ENCODE results near the gene VAMP5. TPM values are rescaled to one million over a fixed set of nuclear protein-coding genes. Genes with fewer than 3 reads are reported as not detected.
"Not testable (repeated sequence)": the region's sequence is repeated elsewhere in the genome, so short reads cannot be mapped to it uniquely, and the experiment has no call there.

The VAMP5 gene
- total and polyA plus RNA-seq, 2 experiments from 2014 or later, result 0.87 to 7.8 TPM

GRCh38 chr2:85604133-85604444 is 19.9 kb downstream of the VAMP5 start:
- DNase-seq (ENCODE audit: low spot score); H3K9me2 ChIP-seq (ENCODE audit: insufficient read depth); H3K27ac ChIP-seq (ENCODE audit: low read depth); H3K9me3 Mint-ChIP-seq; H3K27me3 ChIP-seq (ENCODE audit: insufficient read depth); H3K4me1 ChIP-seq (ENCODE audit: insufficient read depth); H3K4me3 ChIP-seq; ATAC-seq; H2AFZ ChIP-seq; H3K36me3 ChIP-seq (ENCODE audit: insufficient read depth): not testable (repeated sequence)
- Mint-ChIP-seq H3K36me3 (ENCODE audit: low read depth) (peaks cover 30% of the 10 kb centered on the region), H3K4me3 (peak overlapping the region; percentile 88), H3K27me3 (ENCODE audit: insufficient read depth, low read depth, poor library complexity) (peaks cover 23% of the 10 kb centered on the region), H3K4me1 (peaks cover 13% of the 10 kb centered on the region), H3K27ac (0 out of 2 replicates have a peak overlapping the region, but pooled peaks have one; percentile 49)
- H4K20me1 ChIP-seq (replicated peaks; ENCODE audit: insufficient read depth), result peaks cover 30% of the 10 kb centered on the region
- H3K79me2 ChIP-seq (replicated peaks; ENCODE audit: insufficient read depth), result peaks cover 23% of the 10 kb centered on the region
- H3K4me2 ChIP-seq, result peak overlapping the region; percentile 93; the same call in 1 of the 2 replicates
- H3F3A ChIP-seq (replicated peaks; ENCODE audit: low read depth), result peaks cover 18% of the 10 kb centered on the region; the same call in 1 of the 2 replicates

GRCh38 chr2:85604568-85605339 is 20.5 kb downstream of the VAMP5 start:
- no peak overlapping the region for H3K4me3 ChIP-seq
- no peaks in the 10 kb centered on the region for H3K27me3 ChIP-seq (ENCODE audit: insufficient read depth)
- H2AFZ ChIP-seq, result no peak overlapping the region
- DNase-seq (ENCODE audit: low spot score), result no peak
- peak overlapping the region; percentile 53; the same call in 1 of the 2 replicates for H3K4me2 ChIP-seq
- Mint-ChIP-seq H3K36me3 (ENCODE audit: low read depth) (peaks cover 36% of the 10 kb centered on the region), H3K27ac (no peak overlapping the region), H3K27me3 (ENCODE audit: insufficient read depth, low read depth, poor library complexity) (peaks cover 21% of the 10 kb centered on the region), H3K4me1 (peaks cover 13% of the 10 kb centered on the region), H3K4me3 (no peak overlapping the region), H3K9me3 (peaks cover 3% of the 10 kb centered on the region; the same call in 1 of the 3 replicates)
- H3K27ac ChIP-seq (ENCODE audit: low read depth), result no peak overlapping the region; the same call in 1 of the 2 replicates
- H4K20me1 ChIP-seq (replicated peaks; ENCODE audit: insufficient read depth), result peaks cover 30% of the 10 kb centered on the region
- H3K4me1 ChIP-seq (ENCODE audit: insufficient read depth), result peaks cover 3% of the 10 kb centered on the region; the same call in 1 of the 2 replicates
- ATAC-seq, result no peak
- 0 out of 2 replicates have a peak, but pooled peaks cover 3% of the 10 kb centered on the region for H3K36me3 ChIP-seq (ENCODE audit: insufficient read depth)
- peaks cover 23% of the 10 kb centered on the region for H3K79me2 ChIP-seq (replicated peaks; ENCODE audit: insufficient read depth)
- H3F3A ChIP-seq (replicated peaks; ENCODE audit: low read depth), result peaks cover 18% of the 10 kb centered on the region; the same call in 1 of the 2 replicates
- no peaks in the 10 kb centered on the region for H3K9me2 ChIP-seq (ENCODE audit: insufficient read depth)
- no peak for TF ChIP-seq ZNF462 (CRISPR knock-in tag; IDR thresholded peaks at IDR 0.05)
- no peak for TF ChIP-seq NANOG (IDR thresholded peaks at IDR 0.05; ENCODE audit: borderline replicate concordance)
- TF ChIP-seq POLR2AphosphoS5 (IDR thresholded peaks at IDR 0.05; ENCODE audit: low read depth), result no peak; the same call in 1 of the 2 replicates
- no peak for TF ChIP-seq CREB1 (CRISPR knock-in tag; IDR thresholded peaks at IDR 0.05; ENCODE audit: low read depth)
- TF ChIP-seq EZH2phosphoT487 (IDR thresholded peaks at IDR 0.05; ENCODE audit: unreplicated experiment), result no peak
- no peak for TF ChIP-seq JUNB (IDR thresholded peaks at IDR 0.05; ENCODE audit: unreplicated experiment)
- TF ChIP-seq EZH2 (IDR thresholded peaks at IDR 0.05; ENCODE audit: low read depth, unreplicated experiment), result no peak
- TF ChIP-seq STAT1 (IDR thresholded peaks at IDR 0.05; ENCODE audit: unreplicated experiment), result no peak
- TF ChIP-seq CTCF (conservative IDR thresholded peaks at IDR 0.05; ENCODE audit: low read depth in 2 of 2), result no peak
- TF ChIP-seq ZNF331 (CRISPR knock-in tag; IDR thresholded peaks at IDR 0.05; ENCODE audit: low read depth), result no peak
- TF ChIP-seq ETS1 (IDR thresholded peaks at IDR 0.05), result no peak

Data from GM23338 (cell line).